K562 (cell line): ENCODE data around the gene SLC30A7. TPM values are rescaled to one million over a fixed set of nuclear protein-coding genes. Genes with fewer than 3 reads are reported as not detected.

Experiments
- CEBPB ChIP-seq: fragments of 450-650 bp; IDR thresholded peaks from 2 replicates; pipeline ENCODE4 v1.6.1; 2016; ENCODE audit warnings: missing genetic modification characterization, missing compliant biosample characterization
- FOXK2 ChIP-seq, 2 experiments: fragments of 450-650 bp; IDR thresholded peaks in 1 of 2; conservative IDR thresholded peaks in 1 of 2; 2 replicates each; pipeline ENCODE4 v1.6.1; 2016; ENCODE audit warnings: low read depth in 2 of 2, mild to moderate bottlenecking in 1 of 2
- HINFP ChIP-seq: fragments of 450-650 bp; conservative IDR thresholded peaks from 2 replicates; pipeline ENCODE4 v1.6.1; 2016; ENCODE audit warnings: missing genetic modification characterization, low read depth, mild to moderate bottlenecking, control low read depth, missing compliant biosample characterization
- ID3 ChIP-seq, 2 experiments: fragments of 250-450 bp in 1 of 2; fragments of 450-650 bp in 1 of 2; sonication (Bioruptor Pico) in 1 of 2; IDR thresholded peaks; 2 replicates each; pipeline versions ENCODE4 v1.6.1 to v1.8.0; 2016 to 2021; ENCODE audit warnings: mild to moderate bottlenecking in 2 of 2, moderate library complexity in 2 of 2, missing compliant biosample characterization in 1 of 2, missing genetic modification characterization in 1 of 2
- NR4A1 ChIP-seq, 2 experiments: fragments of 250-450 bp in 1 of 2; fragments of 450-650 bp in 1 of 2; sonication (Bioruptor Pico) in 1 of 2; IDR thresholded peaks; 2 replicates each; pipeline versions ENCODE4 v1.4.0 to v1.6.1; 2016 to 2020; ENCODE audit warnings: mild to moderate bottlenecking in 2 of 2, missing compliant biosample characterization in 1 of 2, missing genetic modification characterization in 1 of 2, moderate library complexity in 1 of 2
- POLR2H ChIP-seq: IDR thresholded peaks from 2 replicates; pipeline ENCODE4 v1.6.1; 2016; ENCODE audit warnings: missing genetic modification characterization, low read depth, mild to moderate bottlenecking, control low read depth, missing compliant biosample characterization, moderate library complexity
- SIN3A ChIP-seq, 2 experiments: fragments of 150-350 bp in 1 of 2; IDR thresholded peaks; 2 replicates each; pipeline ENCODE4 v1.6.1; 2011 to 2016; ENCODE audit warnings: borderline replicate concordance in 2 of 2, low read depth in 2 of 2, low read length in 2 of 2, mild to moderate bottlenecking in 2 of 2, moderate library complexity in 2 of 2; ENCODE audit not compliant: control insufficient read depth in 1 of 2
- TBP ChIP-seq: optimal IDR thresholded peaks from 2 replicates; pipeline ENCODE3; 2011; ENCODE audit warnings: low read depth, low read length, improper control_type of control experiment
- VEZF1 ChIP-seq: fragments of 200-800 bp; sonication (Bioruptor generic); IDR thresholded peaks from 2 replicates; pipeline ENCODE4 v1.6.1; 2017; ENCODE audit warnings: missing genetic modification characterization, missing compliant biosample characterization
- ZNF133 ChIP-seq: fragments of 250-450 bp; sonication (Bioruptor Pico); IDR thresholded peaks from 2 replicates; pipeline ENCODE4 v1.4.0; 2020; ENCODE audit warnings: mild to moderate bottlenecking
- ZNF212 ChIP-seq: fragments of 450-650 bp; formaldehyde crosslinking; IDR thresholded peaks from 2 replicates; pipeline ENCODE4 v1.4.0; 2020; ENCODE audit warnings: mild to moderate bottlenecking
- ZNF253 ChIP-seq: fragments of 250-450 bp; sonication (Bioruptor Pico); conservative IDR thresholded peaks from 2 replicates; pipeline ENCODE4 v1.6.1; 2021; ENCODE audit warnings: mild to moderate bottlenecking
- ZNF740 ChIP-seq, 3 experiments: fragments of 200-800 bp in 1 of 3; sonication (Bioruptor generic) in 1 of 3; sonication (generic) in 1 of 3; formaldehyde crosslinking in 1 of 3; IDR thresholded peaks; 2 replicates each; pipeline versions ENCODE4 v1.6.1 to v1.8.0; 2016 to 2022; ENCODE audit warnings: mild to moderate bottlenecking in 2 of 3, missing compliant biosample characterization in 2 of 3, missing genetic modification characterization in 2 of 3, missing genetic modification reagents in 1 of 3
- polyA plus RNA-seq, 8 experiments: library from polyadenylated mRNA; depleted of rRNA in 4 of 8; stranded (reverse) in 5 of 8; unstranded in 3 of 8; fragments of >200 nt; fragmentation: Nextera tagmentation in 2 of 8; fragmentation: Illumina TruSeq in 1 of 8; extraction: Ambion mirVana in 2 of 8; extraction: Trizol in 1 of 8; gene quantifications; 2 replicates each; pipeline versions ENCODE4 v1.2.1 to v1.2.3, GENCODE V29; 2011 to 2014; ENCODE audit warnings: inconsistent platforms in 1 of 8, missing spikeins in 1 of 8
- total RNA-seq, 7 experiments: library from RNA; depleted of rRNA in 6 of 7; stranded (reverse); fragments of >200 nt in 6 of 7; fragmentation: Illumina TruSeq in 2 of 7; extraction: Trizol in 2 of 7; gene quantifications; 2 replicates each; pipeline versions ENCODE4 v1.2.1 to v1.2.3, GENCODE V29; 2011 to 2021; ENCODE audit warnings: low replicate concordance in 1 of 7

The SLC30A7 gene
- total and polyA plus RNA-seq, 9 of the 15 experiments (the other 6 are each of a cell fraction or from before 2014, with no cell fraction given), result 3.5 to 17.1 (median 7.2) TPM

GRCh38 chr1:100896481-100896982 lies 642 bp downstream of the SLC30A7 start (continued):
- TF ChIP-seq TBP, result peak; percentile 46
- no peak for TF ChIP-seq ZNF740 (CRISPR knock-in tag; IDR thresholded peaks at IDR 0.05)
- no peak for TF ChIP-seq ZNF740 (tag; IDR thresholded peaks at IDR 0.05)
- TF ChIP-seq FOXK2 (conservative IDR thresholded peaks at IDR 0.05 in 1 of 2, IDR thresholded peaks at IDR 0.05 in 1 of 2; ENCODE audit: low read depth in 2 of 2), result no peak
- no peak for TF ChIP-seq ZNF133
- TF ChIP-seq ZNF212 (CRISPR knock-in tag), result no peak
- TF ChIP-seq HINFP, result no peak
- TF ChIP-seq CEBPB (tag), result peak; percentile 24; the same call in 1 of the 2 replicates
- no peak for TF ChIP-seq VEZF1 (CRISPR knock-in tag)
- TF ChIP-seq POLR2H (tag), result no peak
- no peak for TF ChIP-seq NR4A1 (CRISPR knock-in tag; IDR thresholded peaks at IDR 0.05)
- TF ChIP-seq NR4A1 (tag; IDR thresholded peaks at IDR 0.05), result no peak
- TF ChIP-seq ZNF253 (CRISPR knock-in tag), result no peak
- TF ChIP-seq SIN3A (IDR thresholded peaks at IDR 0.05; ENCODE audit: borderline replicate concordance in 2 of 2, control insufficient read depth in 1 of 2, low read depth in 2 of 2, low read length in 2 of 2), result peak; percentile 3 to 12; a peak in 1 of 4 replicates
- no peak for TF ChIP-seq ID3 (CRISPR knock-in tag; IDR thresholded peaks at IDR 0.05)
- 0 out of 2 replicates have a peak, but pooled peaks have one; percentile 20 for TF ChIP-seq ID3 (tag; IDR thresholded peaks at IDR 0.05)
